SK-N-SH (cell line): ENCODE results near the gene HS6ST3. TPM values are rescaled to one million over a fixed set of nuclear protein-coding genes. Genes with fewer than 3 reads are reported as not detected.

Experiments used
- CTCF ChIA-PET: fragments of 300-600, 350-600 bp; formaldehyde crosslinking; extraction: SDS; loops from one replicate; lab custom pipeline; 2021; lab: Yijun Ruan, JAX
- POLR2A ChIA-PET: fragments of 350-600 bp; sonication (Branson Sonifier 250); formaldehyde crosslinking; extraction: SDS; loops from one replicate; lab custom pipeline; 2020; ENCODE audit warnings: antibody characterized with exemption, inconsistent platforms; lab: Yijun Ruan, JAX
- DNase-seq: peaks from one replicate; pipeline ENCODE4 v3.0.0; 2012
- H2AFZ ChIP-seq: fragments of 200-600 bp; sonication (generic); 2 replicates; pipeline ENCODE4 v1.8.1; 2016; ENCODE audit warnings: antibody characterized with exemption, mild to moderate bottlenecking, low read depth
- H3F3A ChIP-seq: fragments of 200-600 bp; sonication (generic); replicated peaks from 2 replicates; pipeline ENCODE3; 2016; ENCODE audit warnings: antibody characterized with exemption, mild to moderate bottlenecking; ENCODE audit not compliant: insufficient read depth
- H3K27ac ChIP-seq, 2 experiments: fragments of 200-500 bp in 1 of 2; fragments of 200-600 bp in 1 of 2; sonication (Bioruptor generic) in 1 of 2; sonication (generic), shearing (Covaris generic) in 1 of 2; 2 replicates each; pipeline versions ENCODE4 v1.5.1 to v1.6.1; 2014 to 2016; ENCODE audit warnings: low read depth in 2 of 2, inconsistent platforms in 1 of 2, low read length in 1 of 2, mild to moderate bottlenecking in 1 of 2, mixed read lengths in 1 of 2
- H3K27me3 ChIP-seq: fragments of 200-600 bp; sonication (generic), shearing (Covaris generic); 2 replicates; pipeline ENCODE4 v1.6.1; 2016; ENCODE audit warnings: mixed run types; ENCODE audit not compliant: insufficient read depth
- H3K36me3 ChIP-seq, 2 experiments: fragments of 200-500 bp in 1 of 2; fragments of 200-600 bp in 1 of 2; sonication (Bioruptor generic) in 1 of 2; sonication (generic) in 1 of 2; replicated peaks in 1 of 2; 2 replicates each; pipeline versions ENCODE3 to v1.5.1; 2014 to 2016; ENCODE audit warnings: low read length in 1 of 2, mild to moderate bottlenecking in 1 of 2; ENCODE audit not compliant: insufficient read depth in 2 of 2, control insufficient read depth in 1 of 2
- H3K4me1 ChIP-seq, 2 experiments: fragments of 200-500 bp in 1 of 2; fragments of 200-600 bp in 1 of 2; sonication (Bioruptor generic) in 1 of 2; sonication (generic), shearing (Covaris generic) in 1 of 2; 2 replicates each; pipeline versions ENCODE4 v1.5.1 to v1.6.1; 2014 to 2016; ENCODE audit warnings: low read depth in 1 of 2, low read length in 1 of 2, mixed run types in 1 of 2; ENCODE audit not compliant: insufficient read depth in 2 of 2, control insufficient read depth in 1 of 2
- H3K4me2 ChIP-seq: fragments of 200-600 bp; sonication (generic), shearing (Covaris generic); 2 replicates; pipeline ENCODE4 v1.6.1; 2017; ENCODE audit warnings: mixed run types
- H3K4me3 ChIP-seq, 2 experiments: fragments of 200-500 bp in 1 of 2; fragments of 200-600 bp in 1 of 2; sonication (Bioruptor generic) in 1 of 2; sonication (generic), shearing (Covaris generic) in 1 of 2; 2 replicates each; pipeline versions ENCODE4 v1.5.1 to v1.8.1; 2014 to 2016; ENCODE audit warnings: low read depth in 2 of 2, inconsistent platforms in 1 of 2, low read length in 1 of 2, mild to moderate bottlenecking in 1 of 2, mixed read lengths in 1 of 2, moderate library complexity in 1 of 2
- H3K79me2 ChIP-seq: fragments of 200-600 bp; sonication (generic); 2 replicates; pipeline ENCODE4 v1.8.1; 2017; ENCODE audit warnings: mild to moderate bottlenecking; ENCODE audit not compliant: insufficient read depth
- H3K9ac ChIP-seq: fragments of 200-600 bp; sonication (generic); 2 replicates; pipeline ENCODE4 v1.6.1; 2017; ENCODE audit warnings: mixed run types
- H3K9me2 ChIP-seq: fragments of 200-600 bp; sonication (generic); 2 replicates; pipeline ENCODE4 v1.6.1; 2017; ENCODE audit warnings: mixed run types
- H3K9me3 ChIP-seq: fragments of 200-600 bp; sonication (generic); 2 replicates; pipeline ENCODE4 v1.6.1; 2017; ENCODE audit warnings: mixed run types, mild to moderate bottlenecking, moderate library complexity
- H4K20me1 ChIP-seq: fragments of 200-600 bp; sonication (generic); 2 replicates; pipeline ENCODE4 v1.6.1; 2017; ENCODE audit warnings: mild to moderate bottlenecking, mixed run types; ENCODE audit not compliant: insufficient read depth
- CHD2 ChIP-seq: fragments of 150-350 bp; IDR thresholded peaks from 2 replicates; pipeline ENCODE4 v1.6.1; 2018; ENCODE audit warnings: low read length; ENCODE audit not compliant: partially characterized antibody
- ELF1 ChIP-seq: IDR thresholded peaks from 2 replicates; pipeline ENCODE4 v1.4.0; 2012
- FOXJ3 ChIP-seq: sonication (generic); formaldehyde crosslinking; IDR thresholded peaks from 2 replicates; pipeline ENCODE4 v1.5.1; 2020; ENCODE audit warnings: mild to moderate bottlenecking, missing genetic modification reagents
- FOXM1 ChIP-seq: IDR thresholded peaks from 2 replicates; pipeline ENCODE4 v1.4.0; 2012; ENCODE audit warnings: low read depth, mild to moderate bottlenecking
- GABPA ChIP-seq: IDR thresholded peaks from 2 replicates; pipeline ENCODE4 v1.4.0; 2012; ENCODE audit warnings: low read depth, mild to moderate bottlenecking
- IRF3 ChIP-seq: fragments of 150-350 bp; IDR thresholded peaks from 2 replicates; pipeline ENCODE4 v1.6.1; 2016; ENCODE audit warnings: mild to moderate bottlenecking, low read depth, low read length
- JUND ChIP-seq: IDR thresholded peaks from 2 replicates; pipeline ENCODE4 v1.4.0; 2012
- MAX ChIP-seq: IDR thresholded peaks from 2 replicates; pipeline ENCODE4 v1.4.0; 2012; ENCODE audit warnings: low read depth
- MXI1 ChIP-seq: IDR thresholded peaks from 2 replicates; pipeline ENCODE4 v1.6.1; 2012; ENCODE audit warnings: mild to moderate bottlenecking, low read depth, low read length, improper control_type of control experiment
- NFIC ChIP-seq: IDR thresholded peaks from 2 replicates; pipeline ENCODE4 v1.4.0; 2012; ENCODE audit warnings: borderline replicate concordance
- POLR2AphosphoS5 ChIP-seq: IDR thresholded peaks from 2 replicates; pipeline ENCODE4 v1.6.1; 2012; ENCODE audit warnings: low read depth, low read length
- RAD21 ChIP-seq: IDR thresholded peaks from 2 replicates; pipeline ENCODE4 v1.6.1; 2012; ENCODE audit warnings: mild to moderate bottlenecking, low read length
- RFX5 ChIP-seq: IDR thresholded peaks from 2 replicates; pipeline ENCODE4 v1.6.1; 2012; ENCODE audit warnings: mild to moderate bottlenecking, improper control_type of control experiment, low read length
- RXRA ChIP-seq: IDR thresholded peaks from 2 replicates; pipeline ENCODE4 v1.4.0; 2012; ENCODE audit warnings: low read depth, mild to moderate bottlenecking, borderline replicate concordance
- SIN3A ChIP-seq: IDR thresholded peaks from 2 replicates; pipeline ENCODE4 v1.6.1; 2012; ENCODE audit warnings: low read depth, mild to moderate bottlenecking, low read length, moderate library complexity, borderline replicate concordance
- SMC3 ChIP-seq: IDR thresholded peaks from 2 replicates; pipeline ENCODE4 v1.6.1; 2012; ENCODE audit warnings: low read depth, low read length, improper control_type of control experiment
- TAF1 ChIP-seq: IDR thresholded peaks from 2 replicates; pipeline ENCODE4 v1.6.1; 2012; ENCODE audit warnings: low read depth, mild to moderate bottlenecking, low read length, moderate library complexity, borderline replicate concordance
- TCF12 ChIP-seq: IDR thresholded peaks from 2 replicates; pipeline ENCODE4 v1.4.0; 2012
- WGBS: methylation state at CpG from one replicate; pipeline ENCODE4 v1.1.6; 2017; ENCODE audit warnings: low lambda C conversion rate; 5-methylcytosine and 5-hydroxymethylcytosine counted together
- polyA plus RNA-seq, 3 experiments: library from polyadenylated mRNA; depleted of rRNA; stranded (reverse); fragments of >200 nt; gene quantifications; 2 replicates each; pipeline ENCODE4 v1.2.3, GENCODE V29; 2012
- TF ChIP-seq, protein P1 (sequence below): IDR thresholded peaks from 2 replicates; pipeline ENCODE4 v1.4.0; 2012; ENCODE audit warnings: low read depth, borderline replicate concordance
- TF ChIP-seq, protein P2 (sequence below): IDR thresholded peaks from 2 replicates; pipeline ENCODE4; 2012
- TF ChIP-seq, protein P3 (sequence below): IDR thresholded peaks from 2 replicates; pipeline ENCODE4 v1.4.0; 2012; ENCODE audit warnings: low read depth, borderline replicate concordance

The HS6ST3 gene
- polyA plus RNA-seq, 1 of the 3 experiments (the other 2 are of a cell fraction), result under 0.01 TPM

DNA sequence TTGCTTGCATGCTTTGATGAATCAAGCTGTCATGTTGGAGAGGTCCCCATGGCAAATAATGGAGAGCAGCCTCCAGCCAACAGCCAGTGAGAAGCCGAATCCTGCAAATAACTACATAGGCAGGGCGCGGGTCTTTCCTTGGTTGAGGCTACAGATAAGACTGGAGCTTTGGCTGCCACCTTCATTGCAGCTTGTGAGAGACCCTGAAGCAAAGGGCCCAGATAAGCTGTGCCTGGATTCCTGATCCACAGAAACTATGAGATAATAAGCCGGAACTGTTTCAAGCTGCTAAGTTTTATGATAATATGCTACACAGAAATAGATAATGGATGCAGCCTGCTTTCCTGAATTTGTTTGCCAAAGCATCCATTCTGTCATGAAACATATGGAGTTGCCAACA, 257.0 kb downstream of the HS6ST3 start (continued):
- peak; percentile 15; the same call in 1 of the 2 replicates for TF ChIP-seq RFX5
- TF ChIP-seq GABPA, result no peak
- TF ChIP-seq SMC3, result no peak
- peak; percentile 27; the same call in 1 of the 2 replicates for TF ChIP-seq RAD21
- no peak for TF ChIP-seq ELF1
- TF ChIP-seq TAF1, result no peak

- no peak for DNase-seq
- no peak overlapping the region for H2AFZ ChIP-seq
- no peaks in the 10 kb centered on the region for H3K4me1 ChIP-seq
- H3K27me3 ChIP-seq, result no peaks in the 10 kb centered on the region
- no peak overlapping the region for H3K4me3 ChIP-seq
- TF ChIP-seq NFIC (no peak), JUND (no peak), SIN3A (no peak), RAD21 (no peak), GABPA (no peak), TCF12 (no peak), RXRA (no peak), MXI1 (no peak), IRF3 (no peak), CHD2 (no peak), FOXJ3 (CRISPR knock-in tag) (no peak), POLR2AphosphoS5 (no peak), FOXM1 (no peak), MAX (no peak)
- TF ChIP-seq, protein P1, sequence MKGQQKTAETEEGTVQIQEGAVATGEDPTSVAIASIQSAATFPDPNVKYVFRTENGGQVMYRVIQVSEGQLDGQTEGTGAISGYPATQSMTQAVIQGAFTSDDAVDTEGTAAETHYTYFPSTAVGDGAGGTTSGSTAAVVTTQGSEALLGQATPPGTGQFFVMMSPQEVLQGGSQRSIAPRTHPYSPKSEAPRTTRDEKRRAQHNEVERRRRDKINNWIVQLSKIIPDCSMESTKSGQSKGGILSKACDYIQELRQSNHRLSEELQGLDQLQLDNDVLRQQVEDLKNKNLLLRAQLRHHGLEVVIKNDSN, result no peak
- TF ChIP-seq, protein P2, sequence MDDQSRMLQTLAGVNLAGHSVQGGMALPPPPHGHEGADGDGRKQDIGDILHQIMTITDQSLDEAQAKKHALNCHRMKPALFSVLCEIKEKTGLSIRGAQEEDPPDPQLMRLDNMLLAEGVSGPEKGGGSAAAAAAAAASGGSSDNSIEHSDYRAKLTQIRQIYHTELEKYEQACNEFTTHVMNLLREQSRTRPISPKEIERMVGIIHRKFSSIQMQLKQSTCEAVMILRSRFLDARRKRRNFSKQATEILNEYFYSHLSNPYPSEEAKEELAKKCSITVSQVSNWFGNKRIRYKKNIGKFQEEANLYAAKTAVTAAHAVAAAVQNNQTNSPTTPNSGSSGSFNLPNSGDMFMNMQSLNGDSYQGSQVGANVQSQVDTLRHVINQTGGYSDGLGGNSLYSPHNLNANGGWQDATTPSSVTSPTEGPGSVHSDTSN, result no peak
- TF ChIP-seq, protein P3, sequence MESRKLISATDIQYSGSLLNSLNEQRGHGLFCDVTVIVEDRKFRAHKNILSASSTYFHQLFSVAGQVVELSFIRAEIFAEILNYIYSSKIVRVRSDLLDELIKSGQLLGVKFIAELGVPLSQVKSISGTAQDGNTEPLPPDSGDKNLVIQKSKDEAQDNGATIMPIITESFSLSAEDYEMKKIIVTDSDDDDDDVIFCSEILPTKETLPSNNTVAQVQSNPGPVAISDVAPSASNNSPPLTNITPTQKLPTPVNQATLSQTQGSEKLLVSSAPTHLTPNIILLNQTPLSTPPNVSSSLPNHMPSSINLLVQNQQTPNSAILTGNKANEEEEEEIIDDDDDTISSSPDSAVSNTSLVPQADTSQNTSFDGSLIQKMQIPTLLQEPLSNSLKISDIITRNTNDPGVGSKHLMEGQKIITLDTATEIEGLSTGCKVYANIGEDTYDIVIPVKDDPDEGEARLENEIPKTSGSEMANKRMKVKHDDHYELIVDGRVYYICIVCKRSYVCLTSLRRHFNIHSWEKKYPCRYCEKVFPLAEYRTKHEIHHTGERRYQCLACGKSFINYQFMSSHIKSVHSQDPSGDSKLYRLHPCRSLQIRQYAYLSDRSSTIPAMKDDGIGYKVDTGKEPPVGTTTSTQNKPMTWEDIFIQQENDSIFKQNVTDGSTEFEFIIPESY, result no peak
- H3K9me2 ChIP-seq, result no peaks in the 10 kb centered on the region
- no peak overlapping the region for H3K27ac ChIP-seq
- CTCF ChIA-PET, result interaction anchor here (0.7 kb wide), 1 partner anchor 13 kb away, joined by 3 read pairs; no protein-coding TSS in a partner anchor
- POLR2A ChIA-PET, result no interaction called here
- H3K79me2 ChIP-seq, result no peaks in the 10 kb centered on the region
- 24% methylated on average over 1 of the region's 1 CpG for WGBS
- H3K9me3 ChIP-seq, result no peaks in the 10 kb centered on the region
- H3K9ac ChIP-seq, result no peak overlapping the region
- no peaks in the 10 kb centered on the region for H4K20me1 ChIP-seq
- H3K36me3 ChIP-seq, result no peaks in the 10 kb centered on the region
- H3F3A ChIP-seq, result no peaks in the 10 kb centered on the region
- H3K4me2 ChIP-seq, result no peak overlapping the region
These were observed 283.7 kb downstream of the HS6ST3 start for GRCh38 chr13:96373597-96373996.
